Omental fat pad (tissue), 4 donors: Measurements from ENCODE around the gene NFKB1. TPM values are rescaled to one million over a fixed set of nuclear protein-coding genes. Genes with fewer than 3 reads are reported as not detected.

ENCODE experiments used
- ATAC-seq: fragments of 150-250 bp; one replicate; pipeline ENCODE4 v1.9.1; 2016; ENCODE audit warnings: mild to moderate bottlenecking, moderate library complexity; ENCODE audit not compliant: low FRiP score
- DNase-seq: peaks from one replicate; pipeline ENCODE4 v3.0.0-alpha.2; 2019; ENCODE audit warnings: low spot score
- CTCF ChIP-seq, 3 donors: fragments of 450-650 bp; IDR thresholded peaks; one replicate each; pipeline ENCODE4 v1.5.1; 2016 to 2017; ENCODE audit warnings: antibody characterized with exemption in 3 of 3, mild to moderate bottlenecking in 3 of 3, moderate library complexity in 2 of 3
- total RNA-seq, 4 donors: library from RNA; depleted of rRNA; stranded (reverse); fragments of >200 nt; gene quantifications; one replicate each; pipeline ENCODE4 v1.1.0, GENCODE V29; 2016

Gene NFKB1
- total RNA-seq, 4 donors from 2014 or later: 26.4 to 151 (median 46.6) TPM

GRCh38 chr4:102580463-102580842 is 79.3 kb downstream of the NFKB1 start:
- DNase-seq (no peak), ATAC-seq (no peak)
- no peak for TF ChIP-seq CTCF (IDR thresholded peaks at IDR 0.05)

- TF ChIP-seq CTCF (IDR thresholded peaks at IDR 0.05): no peak
- no peak for DNase-seq
- ATAC-seq: no peak
Measured at GRCh38 chr4:102584091-102584490, 82.9 kb downstream of the NFKB1 start.

GRCh38 chr4:102585329-102585728 is 84.2 kb downstream of the NFKB1 start:
- ATAC-seq: no peak

GRCh38 chr4:102586002-102586643 is 85.0 kb downstream of the NFKB1 start:
- no peak for ATAC-seq
- DNase-seq: no peak
- no peak for TF ChIP-seq CTCF (IDR thresholded peaks at IDR 0.05)

More at GRCh38 chr4:102585329-102585728, 84.2 kb downstream of the NFKB1 start:
- no peak for TF ChIP-seq CTCF (IDR thresholded peaks at IDR 0.05)
- DNase-seq: no peak

- DNase-seq (no peak), ATAC-seq (no peak)
- no peak for TF ChIP-seq CTCF (IDR thresholded peaks at IDR 0.05)
Measured at GRCh38 chr4:102586644-102587021, 85.5 kb downstream of the NFKB1 start.

GRCh38 chr4:102589743-102590142 is 88.6 kb downstream of the NFKB1 start:
- ATAC-seq (no peak), DNase-seq (no peak)
- TF ChIP-seq CTCF (IDR thresholded peaks at IDR 0.05): no peak

GRCh38 chr4:102592256-102592655 is 91.1 kb downstream of the NFKB1 start:
- DNase-seq: no peak
- no peak for ATAC-seq
- no peak for TF ChIP-seq CTCF (IDR thresholded peaks at IDR 0.05)
